ENCODE results near the gene ACOT7. TPM values are rescaled to one million over a fixed set of nuclear protein-coding genes. Genes with fewer than 3 reads are reported as not detected.

The ACOT7 gene
- total and polyA plus RNA-seq, 2 donors from 2014 or later, result 23.0 to 135 TPM

DNA sequence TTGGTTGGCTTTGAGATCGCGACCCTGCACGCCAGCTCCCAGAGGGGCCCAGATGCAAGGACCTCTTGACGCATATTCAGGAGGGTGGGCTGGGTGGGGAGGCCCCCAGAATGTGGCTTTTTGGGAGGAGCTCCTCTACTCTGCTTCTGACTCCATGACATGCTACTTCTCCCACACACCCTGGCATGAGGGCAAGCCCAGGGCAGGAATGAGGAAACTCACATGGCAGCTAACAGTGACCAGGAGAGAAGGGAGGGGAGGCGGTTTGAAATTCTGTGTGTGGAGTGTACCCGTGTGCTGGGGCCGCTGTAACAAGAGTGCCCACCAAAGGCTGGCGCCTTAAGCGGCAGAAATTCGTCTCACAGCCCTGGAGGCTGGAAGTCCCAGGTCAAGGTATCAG, 71.4 kb downstream of the ACOT7 start:
- intact Hi-C loops (cut with DNase I), result no loop called here
- H3K27ac ChIP-seq (ENCODE audit: low read depth in 2 of 2, low read length in 2 of 2), result no peak overlapping the region
- no peak for FAIRE-seq

DNA sequence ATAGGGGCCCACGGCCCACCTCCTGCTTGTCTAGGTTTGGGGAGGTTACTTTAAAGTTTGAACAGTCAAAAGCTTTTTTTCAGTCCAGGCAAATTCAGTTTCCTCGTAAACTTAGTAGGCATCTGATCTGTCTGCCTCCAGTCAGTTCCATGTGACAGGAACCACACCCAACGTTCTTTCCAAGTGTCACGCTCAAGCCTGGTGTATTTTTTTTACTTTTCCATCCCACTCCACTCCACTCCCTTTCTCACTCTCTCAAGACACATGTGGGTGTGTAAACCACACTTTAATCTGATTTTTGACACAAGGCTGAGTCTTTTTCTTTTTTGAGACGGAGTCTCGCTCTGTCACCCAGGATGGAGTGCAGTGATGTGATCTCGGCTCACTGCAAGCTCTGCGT, 72.4 kb downstream of the ACOT7 start:
- H3K4me1 ChIP-seq (ENCODE audit: control insufficient read depth in 2 of 3, insufficient read depth in 2 of 3, low read depth in 1 of 3, low read length in 3 of 3), result no peaks in the 10 kb centered on the region
- H3K27me3 ChIP-seq (ENCODE audit: control insufficient read depth, insufficient read depth, low read length), result no peaks in the 10 kb centered on the region
- FAIRE-seq, result no peak
- no peak overlapping the region for H3K9ac ChIP-seq (ENCODE audit: low read length in 3 of 3)
- TF ChIP-seq, protein P1, sequence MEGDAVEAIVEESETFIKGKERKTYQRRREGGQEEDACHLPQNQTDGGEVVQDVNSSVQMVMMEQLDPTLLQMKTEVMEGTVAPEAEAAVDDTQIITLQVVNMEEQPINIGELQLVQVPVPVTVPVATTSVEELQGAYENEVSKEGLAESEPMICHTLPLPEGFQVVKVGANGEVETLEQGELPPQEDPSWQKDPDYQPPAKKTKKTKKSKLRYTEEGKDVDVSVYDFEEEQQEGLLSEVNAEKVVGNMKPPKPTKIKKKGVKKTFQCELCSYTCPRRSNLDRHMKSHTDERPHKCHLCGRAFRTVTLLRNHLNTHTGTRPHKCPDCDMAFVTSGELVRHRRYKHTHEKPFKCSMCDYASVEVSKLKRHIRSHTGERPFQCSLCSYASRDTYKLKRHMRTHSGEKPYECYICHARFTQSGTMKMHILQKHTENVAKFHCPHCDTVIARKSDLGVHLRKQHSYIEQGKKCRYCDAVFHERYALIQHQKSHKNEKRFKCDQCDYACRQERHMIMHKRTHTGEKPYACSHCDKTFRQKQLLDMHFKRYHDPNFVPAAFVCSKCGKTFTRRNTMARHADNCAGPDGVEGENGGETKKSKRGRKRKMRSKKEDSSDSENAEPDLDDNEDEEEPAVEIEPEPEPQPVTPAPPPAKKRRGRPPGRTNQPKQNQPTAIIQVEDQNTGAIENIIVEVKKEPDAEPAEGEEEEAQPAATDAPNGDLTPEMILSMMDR (IDR thresholded peaks at IDR 0.05; ENCODE audit: borderline replicate concordance, extremely low read depth, insufficient read depth), result no peak
- H3K9me3 ChIP-seq (ENCODE audit: control insufficient read depth in 2 of 3, insufficient read depth in 1 of 3, low read length in 3 of 3), result no peaks in the 10 kb centered on the region
- intact Hi-C loops (cut with DNase I), result no loop called here
- no peak overlapping the region for H3K4me3 ChIP-seq (ENCODE audit: low read length in 3 of 3)
- peaks cover 0 to 3% (median 0%) of the 10 kb centered on the region in 3 donors for H3K36me3 ChIP-seq (ENCODE audit: control insufficient read depth in 2 of 3, insufficient read depth in 3 of 3, low read length in 3 of 3)
- H3K27ac ChIP-seq (ENCODE audit: low read depth in 2 of 2, low read length in 2 of 2), result no peak overlapping the region
- no peak for DNase-seq

More for the DNA sequence above, 71.4 kb downstream of the ACOT7 start:
- no peaks in the 10 kb centered on the region for H3K27me3 ChIP-seq (ENCODE audit: control insufficient read depth, insufficient read depth, low read length)
- H3K9ac ChIP-seq (ENCODE audit: low read length in 3 of 3), result no peak overlapping the region
- TF ChIP-seq, protein P1 (IDR thresholded peaks at IDR 0.05; ENCODE audit: borderline replicate concordance, extremely low read depth, insufficient read depth), result no peak
- DNase-seq, result no peak
- H3K4me1 ChIP-seq (ENCODE audit: control insufficient read depth in 2 of 3, insufficient read depth in 2 of 3, low read depth in 1 of 3, low read length in 3 of 3), result no peaks in the 10 kb centered on the region
- no peaks in the 10 kb centered on the region for H3K9me3 ChIP-seq (ENCODE audit: control insufficient read depth in 2 of 3, insufficient read depth in 1 of 3, low read length in 3 of 3)
- peaks cover 0 to 3% (median 0%) of the 10 kb centered on the region in 3 donors for H3K36me3 ChIP-seq (ENCODE audit: control insufficient read depth in 2 of 3, insufficient read depth in 3 of 3, low read length in 3 of 3)
- H3K4me3 ChIP-seq (ENCODE audit: low read length in 3 of 3), result no peak overlapping the region

DNA sequence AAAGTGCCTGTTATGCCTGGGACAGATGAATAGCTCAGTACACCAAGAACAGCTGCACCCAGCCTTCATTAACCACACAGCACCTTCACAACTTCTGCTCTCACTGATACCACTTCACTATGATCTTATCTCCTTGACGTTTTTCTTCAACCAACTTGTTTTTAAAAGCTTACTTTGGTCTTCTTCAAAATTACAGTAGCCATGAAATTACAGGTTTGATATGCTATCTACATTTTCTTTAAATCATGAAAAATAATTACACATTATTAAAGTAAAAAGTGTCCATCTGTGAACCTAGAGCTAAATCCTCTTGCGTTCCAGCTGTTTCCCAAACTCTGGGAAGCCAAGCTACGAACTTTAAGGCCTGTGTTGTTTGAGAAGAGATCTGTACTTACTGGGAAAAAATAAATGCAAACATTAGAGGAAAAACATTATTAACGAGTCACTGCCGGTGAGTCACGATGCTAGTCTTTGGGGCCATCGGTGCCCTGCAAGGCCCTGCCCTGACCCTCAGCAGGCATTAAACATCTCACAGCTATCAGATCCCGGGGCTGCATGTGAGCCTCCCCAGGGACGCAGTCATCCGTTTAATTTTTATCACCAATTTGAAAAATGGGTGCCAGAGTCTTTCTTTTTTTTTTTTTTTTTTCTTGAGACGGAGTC, 76.3 kb downstream of the ACOT7 start:
- Histone ChIP-seq H3K36me3 (ENCODE audit: control insufficient read depth in 2 of 3, insufficient read depth in 3 of 3, low read length in 3 of 3) (peaks cover 0 to 3% (median 0%) of the 10 kb centered on the region in 3 donors), H3K9ac (ENCODE audit: low read length in 3 of 3) (no peak overlapping the region), H3K27ac (ENCODE audit: low read depth in 2 of 2, low read length in 2 of 2) (no peak overlapping the region), H3K27me3 (ENCODE audit: control insufficient read depth, insufficient read depth, low read length) (no peaks in the 10 kb centered on the region), H3K4me3 (ENCODE audit: low read length in 3 of 3) (no peak overlapping the region), H3K4me1 (ENCODE audit: control insufficient read depth in 2 of 3, insufficient read depth in 2 of 3, low read depth in 1 of 3, low read length in 3 of 3) (no peaks in the 10 kb centered on the region), H3K9me3 (ENCODE audit: control insufficient read depth in 2 of 3, insufficient read depth in 1 of 3, low read length in 3 of 3) (no peaks in the 10 kb centered on the region)
- FAIRE-seq (no peak), DNase-seq (no peak)
- TF ChIP-seq, protein P1 (IDR thresholded peaks at IDR 0.05; ENCODE audit: borderline replicate concordance, extremely low read depth, insufficient read depth), result no peak
- intact Hi-C loops (cut with DNase I), result no loop called here

Measured in kidney (tissue), 14 donors.